K562 (cell line): Measurements from ENCODE around the gene GOLIM4. TPM values are rescaled to one million over a fixed set of nuclear protein-coding genes. Genes with fewer than 3 reads are reported as not detected.

Experiments
- MGA ChIP-seq: fragments of 450-650 bp; IDR thresholded peaks from 2 replicates; pipeline ENCODE4 v1.6.1; 2016; ENCODE audit warnings: mild to moderate bottlenecking, moderate library complexity
- NFE2L1 ChIP-seq: fragments of 450-650 bp; IDR thresholded peaks from 2 replicates; pipeline ENCODE4 v1.6.1; 2016; ENCODE audit warnings: missing genetic modification characterization, low read depth, mild to moderate bottlenecking, missing compliant biosample characterization, moderate library complexity, borderline replicate concordance
- OTX1 ChIP-seq: fragments of 450-650 bp; formaldehyde crosslinking; IDR thresholded peaks from 2 replicates; pipeline ENCODE4 v1.4.0; 2022; ENCODE audit warnings: mild to moderate bottlenecking
- STAT5B ChIP-seq: fragments of 250-450 bp; sonication (Bioruptor Pico); IDR thresholded peaks from 2 replicates; pipeline ENCODE4 v1.8.0; 2021; ENCODE audit warnings: mild to moderate bottlenecking, inconsistent platforms
- ZBTB40 ChIP-seq, 2 experiments: fragments of 450-650 bp in 1 of 2; sonication (generic) in 1 of 2; formaldehyde crosslinking in 1 of 2; IDR thresholded peaks; 2 replicates each; pipeline versions ENCODE4 v1.7.1 to v1.9.0; 2016 to 2022; ENCODE audit warnings: inconsistent platforms in 1 of 2, mild to moderate bottlenecking in 1 of 2, missing genetic modification reagents in 1 of 2
- ZFPM2 ChIP-seq: fragments of 250-450 bp; sonication (Bioruptor Pico); IDR thresholded peaks from 2 replicates; pipeline ENCODE4 v1.5.1; 2022; ENCODE audit warnings: mild to moderate bottlenecking
- ZNF134 ChIP-seq: fragments of 250-450 bp; sonication (Bioruptor Pico); conservative IDR thresholded peaks from 2 replicates; pipeline ENCODE4 v1.4.0; 2020
- ZNF551 ChIP-seq: fragments of 250-450 bp; sonication (Bioruptor Pico); IDR thresholded peaks from 2 replicates; pipeline ENCODE4 v1.5.0; 2021; ENCODE audit warnings: mild to moderate bottlenecking, moderate library complexity
- polyA plus RNA-seq, 8 experiments: library from polyadenylated mRNA; depleted of rRNA in 4 of 8; stranded (reverse) in 5 of 8; unstranded in 3 of 8; fragments of >200 nt; fragmentation: Nextera tagmentation in 2 of 8; fragmentation: Illumina TruSeq in 1 of 8; extraction: Ambion mirVana in 2 of 8; extraction: Trizol in 1 of 8; gene quantifications; 2 replicates each; pipeline versions ENCODE4 v1.2.1 to v1.2.3, GENCODE V29; 2011 to 2014; ENCODE audit warnings: inconsistent platforms in 1 of 8, missing spikeins in 1 of 8
- total RNA-seq, 7 experiments: library from RNA; depleted of rRNA in 6 of 7; stranded (reverse); fragments of >200 nt in 6 of 7; fragmentation: Illumina TruSeq in 2 of 7; extraction: Trizol in 2 of 7; gene quantifications; 2 replicates each; pipeline versions ENCODE4 v1.2.1 to v1.2.3, GENCODE V29; 2011 to 2021; ENCODE audit warnings: low replicate concordance in 1 of 7

Gene GOLIM4
- total and polyA plus RNA-seq, 9 of the 15 experiments (the other 6 are each of a cell fraction or from before 2014, with no cell fraction given), result 9.3 to 39.4 (median 31.0) TPM

GRCh38 chr3:168096210-168096652, 507 bp upstream of the GOLIM4 start (continued):
- no peak for TF ChIP-seq ZBTB40 (IDR thresholded peaks at IDR 0.05)
- no peak for TF ChIP-seq ZBTB40 (CRISPR knock-in tag; IDR thresholded peaks at IDR 0.05)
- TF ChIP-seq NFE2L1 (tag), result no peak
- no peak for TF ChIP-seq ZNF134 (CRISPR knock-in tag)
- TF ChIP-seq OTX1 (CRISPR knock-in tag), result peak; percentile 95
- no peak for TF ChIP-seq STAT5B (CRISPR knock-in tag)
- TF ChIP-seq MGA, result peak; percentile 97
- TF ChIP-seq ZFPM2 (CRISPR knock-in tag), result no peak
- no peak for TF ChIP-seq ZNF551 (CRISPR knock-in tag)
